ENCODE results near the gene CAND1. TPM values are rescaled to one million over a fixed set of nuclear protein-coding genes. Genes with fewer than 3 reads are reported as not detected.
A peak's percentile ranks its signal among the peaks of the same experiment; 100 is the strongest.

The CAND1 gene
- total RNA-seq, result 83.6 TPM

DNA sequence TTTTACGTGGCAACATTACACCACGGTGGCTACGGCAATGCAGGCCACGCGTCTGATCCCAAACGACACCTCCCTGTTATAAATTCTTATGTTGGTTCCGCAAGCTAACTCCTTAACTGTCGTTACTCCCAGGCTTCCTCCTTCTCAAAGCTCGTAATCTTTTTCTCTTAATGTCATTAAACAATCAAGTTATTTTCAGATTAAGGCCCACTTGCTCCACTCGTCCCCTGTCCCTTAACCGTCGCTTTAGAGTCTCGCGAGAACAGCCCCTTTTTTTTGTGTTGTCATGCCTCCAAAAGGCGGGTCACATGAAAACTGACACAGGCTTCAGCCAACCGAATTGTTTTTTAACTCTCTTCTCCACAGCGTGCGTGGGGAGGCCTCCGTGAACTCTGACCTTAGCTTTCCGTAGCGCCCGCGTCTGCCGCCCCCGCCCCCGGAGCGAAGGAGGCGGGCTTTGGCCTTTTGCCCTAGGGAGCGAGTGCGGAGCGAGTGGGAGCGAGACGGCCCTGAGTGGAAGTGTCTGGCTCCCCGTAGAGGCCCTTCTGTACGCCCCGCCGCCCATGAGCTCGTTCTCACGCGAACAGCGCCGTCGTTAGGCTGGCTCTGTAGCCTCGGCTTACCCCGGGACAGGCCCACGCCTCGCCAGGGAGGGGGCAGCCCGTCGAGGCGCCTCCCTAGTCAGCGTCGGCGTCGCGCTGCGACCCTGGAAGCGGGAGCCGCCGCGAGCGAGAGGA lies at the start of gene CAND1:
Gene CAND1, plus strand, starts transcription at position 463 of the 737 bp plus-strand sequence. CDS start 360 bp downstream, outside the sequence.
- ATAC-seq, result peak; percentile 95

- ATAC-seq, result no peak
These were observed 49.1 kb upstream of the CAND1 start for GRCh38 chr12:67220065-67220464.

DNA sequence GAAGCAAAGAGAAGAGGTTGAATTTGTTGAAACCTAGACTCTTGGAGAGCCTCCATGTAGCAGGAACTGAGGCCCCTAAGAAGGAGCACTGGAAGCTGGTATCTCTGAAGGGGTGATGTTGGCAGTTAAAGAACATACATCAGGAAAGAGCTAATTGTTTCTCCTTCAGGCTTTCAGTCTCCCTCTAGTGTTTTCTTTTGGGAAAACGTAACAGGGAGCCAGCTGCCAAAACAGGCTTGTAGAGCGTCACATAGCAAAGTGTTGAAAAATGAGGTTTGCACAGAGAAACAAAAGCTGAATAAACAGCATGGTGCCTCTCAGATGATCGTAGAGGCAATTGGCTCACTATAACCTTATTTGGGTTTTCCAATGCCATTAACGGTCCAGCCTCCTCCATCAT lies 46.9 kb upstream of the CAND1 start:
- ATAC-seq, result no peak

GRCh38 chr12:67223225-67223624 lies 45.9 kb upstream of the CAND1 start:
- no peak for ATAC-seq

GRCh38 chr12:67237231-67237630 lies 31.9 kb upstream of the CAND1 start:
- ATAC-seq, result no peak

DNA sequence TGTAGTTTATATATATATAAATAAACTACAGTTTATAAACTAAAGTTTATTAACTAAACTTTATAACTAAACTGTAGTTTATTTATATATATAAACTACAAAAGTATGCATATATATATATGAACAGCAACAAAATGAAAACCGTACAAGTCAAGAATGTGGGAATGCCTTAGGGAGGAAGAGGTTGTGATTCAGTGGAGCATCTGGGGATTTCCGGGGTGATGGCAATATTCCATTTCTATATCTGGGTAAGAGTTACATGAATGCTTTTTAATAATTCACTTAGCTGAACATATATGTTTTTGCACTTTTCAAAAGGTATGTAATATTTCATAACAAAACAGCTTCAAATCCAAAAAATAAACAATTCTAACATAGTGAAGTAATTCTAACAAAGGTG lies 30.1 kb upstream of the CAND1 start:
- ATAC-seq, result no peak

DNA sequence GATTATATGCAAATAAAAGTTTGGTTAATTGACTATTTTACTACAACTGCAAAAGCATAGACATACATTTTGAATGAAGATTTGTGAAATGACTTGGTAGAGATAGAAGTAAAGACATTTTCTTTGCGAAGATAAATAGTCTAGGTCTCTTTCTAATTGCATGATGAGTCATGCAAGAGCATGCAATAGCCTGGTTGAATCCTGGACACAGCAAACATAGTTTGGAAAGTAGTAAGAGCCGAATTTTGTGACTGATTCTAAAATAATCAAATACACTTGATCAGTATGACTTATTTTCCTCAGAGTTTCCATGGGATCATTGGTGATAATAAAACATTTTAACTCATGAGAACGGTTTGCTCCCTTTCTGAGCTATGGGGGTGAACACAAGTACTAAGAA lies 27.7 kb upstream of the CAND1 start:
- ATAC-seq, result no peak

DNA sequence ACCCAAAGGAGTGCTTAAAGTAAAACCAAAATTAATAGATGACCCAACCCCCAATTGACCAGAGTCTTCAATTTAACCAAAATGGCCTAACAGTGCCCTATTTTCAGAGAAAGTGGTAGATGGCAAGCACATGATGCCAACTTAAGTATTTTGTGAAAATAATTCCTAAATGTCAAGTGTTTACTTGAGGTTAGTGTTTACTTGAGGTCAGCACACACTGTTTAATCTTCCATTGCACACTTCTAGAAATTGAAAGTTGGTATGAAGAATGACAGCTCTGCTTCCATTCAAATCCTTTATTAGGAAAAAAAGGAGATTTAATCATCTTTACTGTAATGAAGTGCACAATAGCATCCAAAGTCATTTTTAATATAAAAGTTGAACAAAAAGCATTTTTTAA lies 25.9 kb upstream of the CAND1 start:
- no peak for ATAC-seq

- ATAC-seq, result no peak
These were observed 23.6 kb upstream of the CAND1 start for GRCh38 chr12:67245571-67245970.

DNA sequence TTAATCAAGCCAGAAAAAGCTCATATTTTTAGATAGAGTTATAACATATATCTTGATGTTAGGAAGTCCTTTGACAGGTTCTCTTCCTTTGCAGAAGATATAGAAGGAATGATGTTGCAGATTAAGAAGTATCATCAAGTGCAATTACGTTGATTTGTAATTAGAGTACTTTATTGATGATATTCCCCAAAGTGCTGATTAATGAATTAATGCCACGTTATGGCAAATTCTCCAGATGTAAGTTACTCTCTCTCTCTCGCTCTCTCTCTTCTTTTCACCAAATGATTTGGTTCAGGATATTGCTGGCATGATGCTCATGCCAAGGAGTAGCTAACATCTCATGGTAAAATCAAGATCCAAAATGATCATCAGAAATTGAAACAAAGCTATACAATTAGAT lies 18.1 kb upstream of the CAND1 start:
- no peak for ATAC-seq

DNA sequence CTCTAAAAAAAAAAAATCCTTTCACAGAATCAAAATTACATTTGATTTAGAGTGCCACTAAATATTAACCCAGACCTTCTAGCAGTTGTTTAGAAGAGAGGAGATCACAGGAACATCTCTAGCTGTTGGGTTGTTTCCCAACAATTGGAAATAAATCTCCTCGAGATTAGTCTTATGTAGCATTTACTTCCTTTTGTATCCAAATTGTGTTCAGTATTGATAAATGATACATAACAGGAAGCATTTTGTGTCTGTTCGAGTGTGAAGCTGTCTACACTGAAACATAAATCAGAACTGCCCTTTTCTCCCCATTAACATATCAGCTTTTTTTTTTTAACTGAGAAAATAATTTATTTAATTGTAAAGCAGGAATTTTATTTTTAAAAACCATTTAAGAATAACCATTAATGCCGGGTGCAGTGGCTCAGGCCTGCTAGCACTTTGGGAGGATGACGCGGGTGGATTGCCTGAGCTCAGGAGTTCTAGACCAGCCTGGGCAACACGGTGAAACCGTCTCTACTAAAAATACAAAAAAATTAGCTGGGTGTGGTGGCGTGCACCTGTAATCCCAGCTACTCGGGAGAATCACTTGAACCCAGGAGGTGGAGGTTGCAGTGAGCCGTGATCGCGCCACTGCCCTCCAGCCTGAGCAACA lies 14.7 kb upstream of the CAND1 start:
- ATAC-seq, result no peak

- no peak for ATAC-seq
These were observed 12.5 kb upstream of the CAND1 start for GRCh38 chr12:67256649-67257048.

GRCh38 chr12:67263471-67263870 lies 5.7 kb upstream of the CAND1 start:
- no peak for ATAC-seq

DNA sequence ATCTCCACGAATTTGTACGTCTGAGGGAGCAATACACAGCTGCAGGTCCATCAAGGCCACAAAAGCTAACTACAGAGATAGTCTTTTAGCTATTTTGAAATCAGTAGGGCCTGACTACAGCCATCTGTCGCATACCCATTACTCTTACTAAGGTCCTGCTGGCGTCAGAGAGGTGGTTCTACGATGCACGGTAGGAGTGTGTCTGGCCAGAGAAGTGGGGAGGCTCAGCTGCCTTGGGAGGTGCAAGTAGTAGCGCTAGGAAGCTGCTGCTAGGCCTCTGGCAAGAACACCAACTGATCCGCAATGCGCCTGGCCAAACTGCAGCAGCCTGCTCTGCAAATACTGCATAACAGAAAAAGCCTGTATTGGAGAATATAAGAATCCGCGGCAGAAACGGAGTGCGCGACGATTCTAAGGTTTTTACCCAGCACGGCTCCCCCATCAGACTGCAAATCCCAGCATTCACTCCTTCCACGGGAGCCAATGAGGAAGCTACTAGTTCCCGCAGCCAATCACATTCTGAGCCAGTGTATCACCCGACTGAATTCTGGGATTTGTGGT lies 743 bp upstream of the CAND1 start:
- peak; percentile 91 for ATAC-seq

- ATAC-seq, result peak; percentile 3
These were observed 745 bp downstream of the CAND1 start for GRCh38 chr12:67269633-67270573.

DNA sequence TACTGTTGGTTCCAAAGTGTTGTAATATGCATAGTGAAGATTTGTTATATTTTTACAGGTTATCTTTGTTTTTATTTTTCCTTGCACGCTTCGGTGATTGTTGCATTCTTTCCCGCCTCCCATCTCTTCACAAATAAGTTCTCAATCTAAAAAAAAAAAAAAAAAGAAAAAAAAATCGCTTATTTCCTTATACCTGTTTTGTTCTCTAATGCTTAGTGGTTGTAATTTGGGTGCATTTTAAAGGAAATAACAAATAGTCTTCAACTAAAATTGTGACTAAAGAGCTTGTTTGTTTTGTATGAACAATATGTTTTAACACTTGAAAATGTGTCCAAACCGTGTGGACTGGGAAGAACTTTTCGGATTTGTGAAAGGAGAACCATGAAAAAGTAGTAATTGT lies 1.5 kb downstream of the CAND1 start:
- no peak for ATAC-seq

GRCh38 chr12:67271976-67272375 lies 2.8 kb downstream of the CAND1 start:
- no peak for ATAC-seq

DNA sequence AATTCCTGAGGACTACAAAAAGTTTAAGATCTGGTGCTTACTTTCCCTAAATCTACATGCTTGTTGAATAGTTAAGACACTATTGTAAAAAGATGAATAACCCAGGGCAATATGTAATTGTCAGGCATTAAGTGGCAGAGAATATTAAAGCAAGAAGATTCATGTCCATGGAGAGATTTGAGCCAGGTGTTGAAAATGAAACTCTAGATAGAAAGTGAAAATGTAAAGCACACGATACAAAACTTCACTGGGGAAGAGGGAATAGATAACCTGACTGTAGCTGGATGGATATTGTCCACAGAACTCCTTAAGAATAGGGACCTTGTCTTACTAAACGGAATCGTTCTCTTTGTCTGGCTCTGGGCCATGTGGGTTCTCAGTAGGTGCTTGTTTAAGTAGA lies 5.0 kb downstream of the CAND1 start:
- ATAC-seq, result no peak

DNA sequence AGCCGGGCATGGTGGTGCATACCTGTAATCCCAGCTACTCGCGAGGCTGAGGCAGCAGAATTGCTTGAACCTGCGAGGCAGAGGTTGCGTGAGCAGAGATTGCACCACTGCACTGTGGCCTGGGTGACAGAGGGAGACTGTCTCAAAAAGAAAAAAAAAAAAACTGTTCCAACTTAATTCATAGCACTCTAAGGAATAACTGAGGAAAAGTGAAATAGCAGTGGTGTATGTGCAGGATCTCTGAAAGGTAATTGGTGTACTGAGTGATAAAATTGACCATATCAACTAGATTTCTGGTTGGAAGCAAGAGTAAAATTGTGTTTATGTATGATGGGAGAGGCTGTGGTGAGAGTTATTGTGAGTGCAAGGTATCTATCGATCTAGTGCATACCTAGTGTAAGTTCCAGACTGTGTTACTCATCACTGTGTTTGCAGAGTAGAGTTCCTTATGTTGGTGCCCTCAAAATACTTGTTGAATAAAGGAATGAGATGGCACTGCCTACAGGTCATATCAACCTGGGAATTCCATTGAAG lies 6.3 kb downstream of the CAND1 start:
- ATAC-seq, result no peak

DNA sequence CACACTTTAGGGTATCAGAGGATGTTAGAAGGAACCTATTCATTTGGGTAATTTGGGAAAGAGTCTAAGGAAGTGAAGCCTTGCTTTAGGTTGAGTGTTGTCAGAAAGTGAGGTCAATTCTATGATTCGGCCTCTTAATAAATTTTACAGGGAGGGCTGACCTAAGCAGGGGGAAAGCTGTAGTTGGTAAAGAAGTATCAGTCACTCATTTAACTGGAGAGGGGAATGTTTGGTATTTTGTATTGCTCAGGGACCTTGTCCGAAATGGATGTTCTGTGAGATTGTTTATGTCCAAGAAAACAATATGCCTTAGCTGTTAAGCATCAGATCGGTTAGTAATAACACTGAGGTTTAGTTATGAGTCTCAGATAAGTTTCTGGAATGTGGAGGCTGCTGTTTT lies 7.3 kb downstream of the CAND1 start:
- ATAC-seq, result no peak

- ATAC-seq, result no peak
These were observed 10.5 kb downstream of the CAND1 start for GRCh38 chr12:67279637-67280036.

DNA sequence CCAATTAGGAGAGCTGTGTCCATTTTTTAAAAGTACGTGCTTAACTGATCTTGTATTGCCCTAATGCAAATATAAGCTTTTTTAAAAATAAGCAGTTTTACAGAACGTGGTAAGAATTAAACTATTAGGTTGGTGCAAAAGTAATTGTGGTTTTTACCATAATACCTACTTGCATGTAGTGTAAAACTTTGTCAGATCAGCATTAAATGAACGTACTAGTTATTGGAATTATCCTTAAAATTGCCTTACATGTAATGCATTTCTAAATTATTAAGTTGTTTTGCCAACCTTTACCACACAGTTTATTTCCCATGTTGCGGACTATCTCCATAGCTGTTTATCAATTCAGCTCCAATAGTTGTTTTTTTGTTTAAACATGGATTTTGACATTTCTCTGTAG lies 10.9 kb downstream of the CAND1 start:
- ATAC-seq, result no peak

- ATAC-seq, result no peak
These were observed 11.4 kb downstream of the CAND1 start for GRCh38 chr12:67280572-67280971.

Measured in esophagus mucosa (tissue), 1 donor.